IMR-90 (cell line): ENCODE results near the gene TDP2.

Experiments
- BHLHE40 ChIP-seq: fragments of 150-350 bp; IDR thresholded peaks from 2 replicates; pipeline ENCODE4 v1.6.1; 2016; ENCODE audit warnings: mild to moderate bottlenecking, low read depth, low read length
- CEBPB ChIP-seq: IDR thresholded peaks from 2 replicates; pipeline ENCODE4 v1.6.1; 2012; ENCODE audit warnings: low read depth, low read length, improper control_type of control experiment
- CTCF ChIP-seq: conservative IDR thresholded peaks from 2 replicates; pipeline ENCODE4 v1.5.1; 2012; ENCODE audit warnings: mild to moderate bottlenecking, low read depth, low read length, improper control_type of control experiment
- MAZ ChIP-seq: IDR thresholded peaks from 2 replicates; pipeline ENCODE4 v1.6.1; 2012; ENCODE audit warnings: low read depth, mild to moderate bottlenecking, low read length, improper control_type of control experiment, moderate library complexity, borderline replicate concordance
- POLR2A ChIP-seq: IDR thresholded peaks from 2 replicates; pipeline ENCODE4 v1.6.1; 2012; ENCODE audit warnings: mild to moderate bottlenecking, low read depth, low read length
- RAD21 ChIP-seq: IDR thresholded peaks from 2 replicates; pipeline ENCODE4 v1.6.1; 2012; ENCODE audit warnings: low read length, improper control_type of control experiment
- RFX5 ChIP-seq: IDR thresholded peaks from 2 replicates; pipeline ENCODE4 v1.8.0; 2012; ENCODE audit warnings: low read depth, mild to moderate bottlenecking, low read length, moderate library complexity
- USF2 ChIP-seq: fragments of 150-350 bp; IDR thresholded peaks from 2 replicates; pipeline ENCODE4 v1.6.1; 2017; ENCODE audit warnings: mild to moderate bottlenecking, antibody characterized with exemption, low read length, low read depth

- TF ChIP-seq USF2 (no peak), CTCF (no peak), CEBPB (no peak), POLR2A (no peak), BHLHE40 (no peak), MAZ (no peak), RFX5 (no peak), RAD21 (no peak)
Observed at GRCh38 chr6:24702720-24703282, 36.1 kb upstream of the TDP2 start.
